ENCODE results near the gene RYK. TPM values are rescaled to one million over a fixed set of nuclear protein-coding genes. Genes with fewer than 3 reads are reported as not detected.

Gene RYK
- total RNA-seq, 2 donors from 2014 or later, result 33.7 to 38.5 TPM

DNA sequence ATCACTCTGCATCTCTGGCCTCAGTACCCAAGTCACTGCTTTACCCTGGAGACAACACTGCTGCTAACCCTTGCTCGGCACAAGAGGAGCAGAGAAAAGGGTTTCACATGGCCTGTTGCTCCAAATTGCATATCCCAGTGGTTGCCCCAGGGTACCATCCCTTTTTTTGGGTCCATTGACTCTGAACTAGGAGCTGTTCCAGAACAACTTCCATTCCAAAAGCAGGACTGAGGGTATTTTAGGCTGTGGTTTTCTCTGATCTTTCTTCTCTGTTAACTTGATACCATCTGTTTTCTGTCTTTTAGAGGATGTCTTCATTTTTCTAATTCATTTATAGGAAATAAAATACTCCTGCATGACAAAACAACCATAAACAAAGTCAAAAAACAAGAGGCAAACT lies 17.3 kb upstream of the RYK start:
- ATAC-seq (no peak), DNase-seq (no peak)
- intact Hi-C loops (cut with DNase I, micrococcal nuclease), result no loop called here

DNA sequence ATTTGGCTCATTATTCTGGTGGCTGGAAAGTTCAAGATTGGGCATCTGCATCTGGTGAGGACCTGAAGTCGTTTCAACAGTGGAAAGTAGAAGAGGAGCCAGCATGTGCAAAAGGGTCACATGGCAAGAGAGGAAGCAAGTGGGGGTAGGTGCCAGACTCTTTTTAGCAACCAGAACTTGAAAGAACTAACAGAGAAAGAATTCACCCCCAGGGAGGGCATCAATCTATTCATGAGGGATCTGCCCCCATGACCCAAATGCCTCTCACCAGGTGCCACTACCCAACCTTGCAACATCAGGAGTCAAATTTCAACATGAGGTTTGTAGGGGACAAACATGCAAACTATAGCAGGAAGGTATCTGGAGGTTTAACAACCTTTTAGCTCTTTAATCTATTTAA lies 10.3 kb upstream of the RYK start:
- no peak for DNase-seq
- intact Hi-C loops (cut with DNase I, micrococcal nuclease), result no loop called here
- no peak for ATAC-seq

DNA sequence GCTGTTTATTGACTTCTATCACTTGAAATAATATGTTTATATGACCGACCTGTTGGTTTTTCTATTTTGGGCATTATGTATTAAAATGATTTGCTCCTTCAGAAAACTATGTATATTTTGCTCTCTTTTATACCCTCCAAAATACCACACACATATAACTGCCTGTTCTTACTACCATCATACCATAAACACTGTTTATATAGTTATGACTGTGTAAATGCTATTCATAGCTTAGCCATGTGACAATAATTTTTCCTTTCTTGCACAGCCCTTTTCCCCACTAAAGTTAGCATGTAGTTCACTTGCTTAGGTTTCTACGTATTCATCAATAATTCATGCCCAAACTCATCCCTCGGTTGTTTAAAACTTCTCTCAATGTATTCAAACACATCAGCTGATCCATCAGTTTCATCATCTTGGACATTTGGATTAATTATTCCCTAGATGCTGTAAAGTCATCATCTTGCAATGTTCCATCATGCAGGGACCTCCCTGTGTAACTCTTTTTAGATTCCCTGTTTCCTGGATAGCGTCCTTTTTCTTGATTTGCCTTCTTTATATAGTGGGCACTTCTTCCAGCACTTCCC lies 8.2 kb upstream of the RYK start:
- intact Hi-C loops (cut with DNase I, micrococcal nuclease), result no loop called here
- ATAC-seq (peak; percentile 85), DNase-seq (no peak)

DNA sequence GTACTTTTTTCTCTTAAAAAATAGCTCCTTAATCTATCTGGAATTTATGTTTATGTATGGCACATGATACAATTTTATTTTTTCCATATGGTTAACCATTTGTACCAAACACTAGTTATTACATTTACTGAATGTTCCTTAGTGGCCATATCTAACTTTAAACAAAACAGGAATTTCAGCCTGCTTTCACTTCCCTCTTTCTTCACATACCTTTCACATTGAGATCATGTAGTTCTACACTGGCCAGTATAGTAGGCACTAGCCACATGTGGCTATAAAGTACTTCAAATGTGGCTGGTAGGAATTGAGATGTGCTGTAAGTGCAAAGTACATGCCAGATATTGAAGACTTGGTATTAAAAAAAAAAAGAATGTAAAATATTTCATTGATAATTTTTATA lies 4.7 kb upstream of the RYK start:
- no peak for DNase-seq
- no peak for ATAC-seq
- intact Hi-C loops (cut with DNase I, micrococcal nuclease), result no loop called here

DNA sequence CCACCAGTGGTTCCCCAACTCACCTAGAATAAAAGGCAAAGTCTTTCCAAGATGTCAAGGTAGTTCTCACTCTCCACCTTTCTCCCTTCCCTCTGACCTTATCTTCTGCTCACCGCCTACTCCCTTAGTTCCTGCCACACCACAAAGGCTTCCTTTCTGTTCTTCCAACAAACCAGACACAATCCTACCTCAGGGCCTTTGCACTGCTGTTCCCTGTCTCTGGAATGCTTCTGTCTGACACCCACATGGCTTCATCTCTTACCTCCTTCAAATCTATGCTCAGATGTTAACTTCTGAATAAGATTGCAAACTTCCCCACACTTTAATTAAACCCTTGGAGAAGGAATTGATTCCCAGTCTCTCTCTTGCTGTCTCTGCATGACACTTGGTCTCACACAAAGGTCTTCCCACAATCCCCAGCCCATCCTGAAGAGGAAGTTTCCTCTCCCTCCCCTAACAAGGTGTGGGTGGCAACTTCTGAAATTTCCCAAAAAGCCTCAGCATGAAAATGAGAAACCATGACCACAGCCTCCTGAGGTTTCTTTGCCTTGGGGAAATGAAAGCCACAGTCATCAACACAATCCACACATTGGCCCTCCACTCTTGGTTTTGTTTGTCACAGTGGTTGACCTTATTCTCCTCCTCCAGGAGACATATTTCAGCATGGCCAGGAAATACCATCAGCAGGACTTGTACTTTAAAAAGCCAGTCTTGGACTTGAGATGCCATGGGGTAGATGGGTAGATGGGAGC lies 3.0 kb upstream of the RYK start:
- DNase-seq, result no peak
- no peak for ATAC-seq
- intact Hi-C loops (cut with DNase I, micrococcal nuclease), result no loop called here

DNA sequence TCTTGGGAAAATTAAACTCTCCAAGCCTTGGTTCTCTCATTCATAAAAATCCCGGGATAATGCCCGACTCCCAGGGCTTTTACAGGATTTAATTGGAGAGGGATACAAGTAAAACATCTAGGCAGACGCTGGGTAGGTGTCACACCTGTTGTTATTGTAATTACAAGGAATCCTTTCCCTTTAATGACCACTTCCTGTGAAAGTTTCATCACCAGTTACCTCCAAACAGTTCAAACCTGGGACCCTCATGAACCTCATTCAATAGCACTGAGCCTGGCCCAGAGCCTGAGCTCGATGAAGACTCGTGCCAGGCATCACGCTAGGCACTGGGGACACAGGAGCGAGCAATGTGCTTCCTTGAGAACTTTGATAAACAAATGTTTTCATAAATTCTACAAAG lies 2.1 kb upstream of the RYK start:
- DNase-seq (no peak), ATAC-seq (no peak)
- intact Hi-C loops (cut with DNase I, micrococcal nuclease), result no loop called here

DNA sequence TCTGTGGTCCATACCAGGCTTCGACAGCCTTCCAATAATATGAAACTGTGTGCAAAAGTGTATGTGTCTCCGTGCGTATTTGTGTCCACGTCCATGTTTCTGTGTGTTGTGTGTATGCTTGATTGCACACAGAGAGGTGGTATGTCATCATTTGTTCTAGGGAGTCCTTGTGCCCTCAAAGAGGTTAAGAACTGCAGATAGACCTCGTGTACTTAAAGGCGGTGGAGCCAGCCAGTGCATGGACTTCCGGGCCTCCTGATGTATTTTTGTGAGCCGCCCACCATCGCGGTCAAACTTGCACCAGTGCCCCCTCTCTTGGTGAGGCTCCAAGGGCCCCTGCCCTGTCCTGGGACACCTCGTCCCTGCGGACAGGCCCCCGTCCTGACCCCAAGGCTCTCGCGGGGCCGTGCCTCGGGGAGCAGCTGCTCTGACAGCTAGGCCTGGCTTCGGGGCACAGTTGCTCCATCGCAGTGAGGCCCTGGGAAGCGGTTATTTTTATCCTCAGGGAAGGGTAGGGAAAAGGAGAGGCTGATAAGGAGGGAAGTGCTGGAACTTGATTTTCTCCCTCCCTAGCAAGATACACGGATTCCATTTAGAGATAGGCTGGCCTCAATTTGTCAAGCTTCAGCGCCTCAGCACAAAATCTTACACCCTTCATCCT lies 1.2 kb upstream of the RYK start:
- no peak for ATAC-seq
- intact Hi-C loops (cut with DNase I, micrococcal nuclease), result no loop called here
- peak in 1 of 2 donors; percentile 11 for DNase-seq

DNA sequence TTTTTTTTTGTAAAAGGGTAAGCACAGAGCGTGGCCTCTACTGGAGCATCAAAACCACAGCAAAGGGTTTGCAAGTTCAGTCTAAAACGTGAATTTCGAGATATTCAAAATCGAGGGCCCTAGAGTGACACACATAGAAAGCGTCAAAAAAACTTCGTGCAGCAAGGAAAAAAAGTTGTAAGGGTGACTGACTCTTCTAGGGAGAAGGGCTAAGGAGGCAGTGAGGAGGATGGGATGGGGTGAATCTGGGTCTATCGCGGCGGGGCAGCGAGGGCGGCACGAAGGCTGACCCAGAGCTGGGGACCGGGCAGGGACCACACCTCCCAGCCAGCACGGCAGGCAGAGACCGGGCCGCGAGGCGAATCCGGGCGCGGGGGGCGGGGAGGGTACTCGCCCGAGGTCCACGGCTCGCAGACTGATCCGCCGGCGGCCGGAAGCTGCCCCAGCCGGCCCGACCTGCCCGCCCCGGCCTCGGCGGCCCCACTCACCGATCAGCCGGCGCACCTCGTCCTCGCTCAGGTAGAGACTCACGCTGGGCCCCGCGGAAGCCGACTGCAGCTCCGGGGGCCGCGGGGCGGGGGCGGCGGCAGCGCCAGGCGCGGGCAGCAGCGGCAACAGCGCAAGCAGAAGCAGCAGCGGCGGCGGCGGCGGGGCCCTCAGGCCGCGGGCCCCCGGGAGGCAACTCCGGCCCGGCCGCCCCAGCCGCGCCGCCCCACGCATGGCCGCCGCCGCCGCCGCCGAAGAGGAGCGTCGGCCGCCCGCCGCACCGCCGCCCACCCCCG lies 533 bp downstream of the RYK start:
- ATAC-seq (peak; percentile 78), DNase-seq (peak; percentile 60 to 77)
- intact Hi-C loops (cut with DNase I, micrococcal nuclease), result no loop called here

DNA sequence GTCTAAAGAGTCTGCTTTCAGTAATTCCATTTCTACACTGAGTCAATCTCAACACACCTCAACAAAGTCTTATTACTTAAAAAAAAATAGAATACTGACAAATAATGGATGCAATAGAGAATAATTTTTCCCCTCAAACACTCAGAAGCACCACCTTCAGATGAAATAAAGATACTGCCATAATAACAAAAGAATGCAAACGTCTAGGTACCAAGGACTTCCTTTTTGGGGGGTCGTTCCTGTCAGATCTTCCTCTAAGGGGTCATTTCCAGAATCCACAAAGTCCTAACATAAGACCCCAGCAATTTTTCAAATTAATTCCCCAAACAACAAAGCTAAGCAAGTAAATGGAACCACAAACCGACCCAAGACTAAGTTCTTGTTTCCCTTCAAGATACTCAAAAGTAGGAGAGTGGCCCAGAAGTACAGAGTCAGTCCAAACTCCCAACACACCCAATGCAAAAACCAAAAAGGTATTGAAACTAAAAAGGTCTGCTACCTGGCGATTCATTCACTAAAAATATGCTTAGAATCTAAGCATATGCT lies 1.3 kb downstream of the RYK start:
- intact Hi-C loops (cut with DNase I, micrococcal nuclease), result no loop called here
- ATAC-seq (no peak), DNase-seq (no peak)

DNA sequence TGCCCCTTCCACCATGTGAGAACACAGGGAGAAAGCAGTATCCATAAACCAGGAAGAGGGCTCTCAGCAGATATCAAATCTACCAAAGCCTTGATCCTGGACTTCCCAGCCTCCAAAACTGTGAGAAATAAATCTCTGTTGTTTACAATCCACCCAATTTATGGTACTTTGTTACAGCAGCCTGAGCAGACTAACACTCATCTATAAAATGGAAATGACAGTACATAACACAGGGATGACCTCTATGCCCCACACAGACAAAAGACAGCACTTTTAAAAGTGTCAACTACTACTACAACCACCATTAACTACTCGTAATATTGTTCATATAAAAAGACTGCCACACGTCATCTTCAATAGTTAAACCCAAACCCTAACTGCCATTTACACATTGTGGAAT lies 5.7 kb downstream of the RYK start:
- intact Hi-C loops (cut with DNase I, micrococcal nuclease), result no loop called here
- ATAC-seq (peak; percentile 63), DNase-seq (no peak)

DNA sequence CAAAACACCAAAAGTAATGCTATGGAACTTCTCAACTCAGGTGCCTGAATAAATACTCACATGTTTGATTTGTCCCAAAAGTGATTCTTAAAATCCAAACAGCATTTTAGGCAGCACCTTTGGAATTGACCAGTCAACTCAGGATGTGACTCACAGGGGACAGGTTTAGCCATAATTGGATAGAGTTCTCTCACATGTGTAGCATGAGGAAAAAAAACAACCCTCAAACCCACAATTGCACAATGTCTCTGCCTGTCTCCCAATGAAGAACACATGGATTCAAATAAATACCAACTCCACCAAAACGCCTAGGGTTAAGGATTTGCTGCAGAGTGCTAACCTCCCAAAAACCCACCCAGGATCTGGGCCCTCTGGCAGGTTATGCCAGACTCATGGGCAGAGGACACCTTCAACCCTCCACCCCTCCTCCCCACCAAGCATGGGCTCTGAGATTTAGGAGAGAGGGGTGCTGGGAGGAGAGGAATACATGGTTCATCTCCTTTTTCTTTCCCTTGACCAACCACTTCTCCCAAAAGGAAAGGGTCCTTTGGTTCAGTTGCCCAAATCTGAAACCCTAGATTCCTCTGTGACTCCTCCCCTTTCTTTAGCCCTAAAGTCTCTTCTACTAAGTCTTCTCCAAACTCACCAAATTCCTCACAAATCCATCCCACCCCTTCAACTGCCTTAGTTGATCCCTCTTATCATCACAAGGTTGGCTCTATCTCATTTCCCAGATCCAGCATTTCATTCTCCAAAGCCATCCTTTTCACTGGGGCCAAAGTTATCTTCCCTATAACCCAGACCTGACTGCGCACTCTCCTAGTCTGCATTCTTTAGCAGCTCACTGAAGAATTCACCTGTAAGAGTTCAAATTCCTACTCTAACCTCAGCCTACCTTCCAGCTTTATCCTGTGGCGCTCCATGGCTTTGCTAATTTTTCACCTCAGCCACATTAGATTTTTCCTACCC lies 7.7 kb downstream of the RYK start:
- intact Hi-C loops (cut with DNase I, micrococcal nuclease), result no loop called here
- DNase-seq (no peak), ATAC-seq (no peak)

DNA sequence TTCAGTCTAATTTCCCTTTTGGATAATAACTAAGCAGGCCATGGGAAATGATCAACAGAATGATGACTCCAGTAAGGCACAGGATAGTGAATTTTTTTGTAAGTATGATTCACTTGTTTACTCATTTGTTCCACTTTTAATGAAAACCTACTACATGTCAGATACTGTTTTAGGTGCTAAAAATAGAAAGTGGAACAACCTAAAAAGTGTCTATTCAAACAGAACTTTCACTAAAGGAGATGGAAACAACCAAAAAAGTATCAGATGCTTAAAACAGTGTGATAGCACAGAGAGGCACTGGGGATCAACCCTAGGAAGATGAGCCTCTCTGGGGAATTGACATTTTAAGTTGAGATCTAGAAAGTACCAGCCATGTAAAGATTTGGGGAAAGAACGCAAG lies 11.1 kb downstream of the RYK start:
- no peak for ATAC-seq
- intact Hi-C loops (cut with DNase I, micrococcal nuclease), result no loop called here
- no peak for DNase-seq

DNA sequence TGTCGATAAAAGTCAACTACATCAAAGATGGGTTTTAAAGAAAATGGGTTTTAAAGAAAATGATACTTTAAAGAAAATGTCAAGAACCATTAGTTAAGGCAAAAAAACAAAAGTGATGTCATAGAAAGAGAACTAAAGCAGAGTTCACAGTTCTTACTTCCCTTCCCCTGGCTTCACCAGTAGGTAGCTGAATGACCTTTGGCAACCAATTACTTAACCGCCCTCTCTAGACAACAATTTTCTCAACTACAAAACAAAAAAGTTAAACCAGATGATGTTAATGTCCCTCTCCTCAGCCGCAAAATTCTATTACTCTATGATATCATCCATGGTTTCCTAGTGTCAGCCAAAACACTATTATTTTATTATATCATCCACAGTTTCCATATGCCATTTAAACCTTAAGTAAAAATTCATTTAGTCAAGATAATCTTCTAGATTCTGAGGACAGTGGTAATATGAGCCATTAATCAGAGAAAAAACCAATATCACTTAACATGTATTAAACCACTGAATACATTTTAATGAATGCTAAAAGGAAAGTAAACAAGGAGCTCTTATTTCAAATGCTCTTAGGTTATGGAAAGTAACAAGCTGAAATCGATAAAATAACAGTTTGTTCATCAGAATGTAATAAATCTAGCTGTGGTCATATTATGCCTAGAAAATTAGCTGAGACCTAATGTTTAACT lies 13.1 kb downstream of the RYK start:
- DNase-seq, result no peak
- ATAC-seq, result peak; percentile 71
- intact Hi-C loops (cut with DNase I, micrococcal nuclease), result no loop called here

DNA sequence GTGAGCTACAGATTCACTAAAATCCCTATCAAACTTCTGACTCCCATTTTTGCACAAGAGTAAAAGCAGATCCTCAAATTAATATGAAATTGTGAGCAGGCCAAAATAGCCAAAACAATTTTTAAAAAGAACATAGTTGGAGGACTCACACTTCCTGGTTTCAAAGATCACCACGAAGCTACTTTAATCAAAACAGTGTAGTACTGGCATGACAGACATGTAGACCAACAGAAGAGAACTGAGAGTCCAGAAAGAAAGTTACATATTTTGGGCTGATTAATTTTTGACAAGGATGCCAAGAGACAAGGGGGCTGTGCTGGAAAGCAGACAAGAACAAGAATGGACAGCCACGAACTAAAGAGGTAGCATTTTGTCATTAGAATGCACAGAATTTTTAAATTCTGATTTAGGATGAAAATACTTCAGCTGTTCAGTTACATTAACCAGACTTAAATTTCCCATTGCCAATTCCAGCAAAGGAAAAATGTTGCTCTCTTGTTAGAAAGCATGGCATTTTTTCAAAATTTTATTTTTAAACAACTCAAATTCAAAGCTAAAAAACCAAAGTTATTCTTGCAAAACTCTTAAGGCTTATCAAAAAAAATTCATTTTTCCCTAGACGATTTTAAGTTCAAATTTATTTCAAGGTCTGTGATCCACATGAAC lies 14.0 kb downstream of the RYK start:
- peak; percentile 72 for ATAC-seq
- intact Hi-C loops (cut with DNase I, micrococcal nuclease), result no loop called here
- DNase-seq, result no peak

DNA sequence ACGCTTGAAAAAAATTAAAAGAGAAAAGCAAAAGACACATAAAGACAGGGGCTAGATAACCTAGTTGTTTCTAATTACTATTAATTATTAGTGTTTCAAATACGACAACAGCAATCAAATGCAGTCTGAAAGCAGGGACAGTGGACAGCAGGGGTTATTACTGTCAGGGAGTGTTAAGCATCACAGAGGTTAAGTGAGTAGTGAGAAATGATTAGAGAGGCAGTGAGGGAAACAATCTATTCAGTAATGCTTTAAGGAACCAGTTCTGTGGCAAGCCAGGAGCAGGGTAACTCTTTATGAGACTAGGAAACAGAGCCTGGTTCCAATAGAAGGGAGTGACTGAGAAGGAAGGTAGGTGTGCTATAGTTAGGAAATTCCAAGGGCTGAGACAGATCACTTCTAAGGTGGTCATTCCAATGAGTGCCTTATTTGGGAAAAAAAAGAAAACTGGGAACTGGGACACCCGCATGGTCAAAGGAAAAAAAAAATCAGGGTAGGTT lies 15.0 kb downstream of the RYK start:
- intact Hi-C loops (cut with DNase I, micrococcal nuclease), result no loop called here
- peak; percentile 75 for ATAC-seq

DNA sequence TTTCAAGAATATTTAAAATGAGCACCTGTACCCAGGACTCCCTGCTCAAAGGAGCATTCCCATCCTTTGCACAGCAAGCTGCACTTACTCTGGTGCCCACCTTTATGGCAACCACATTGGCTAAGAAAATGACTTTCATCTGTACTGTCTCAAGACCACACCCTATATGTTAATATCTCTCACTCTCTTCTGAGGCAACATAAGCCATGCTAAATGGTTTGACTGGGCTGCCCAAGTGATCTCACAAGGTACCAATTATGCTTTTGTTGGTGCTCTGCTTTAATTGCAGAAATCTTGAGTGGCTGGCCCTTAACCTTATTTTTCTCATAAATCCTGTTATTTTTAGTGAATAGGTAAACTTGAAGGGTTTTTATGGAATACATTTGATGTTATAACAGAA lies 17.7 kb downstream of the RYK start:
- ATAC-seq, result no peak
- intact Hi-C loops (cut with DNase I, micrococcal nuclease), result no loop called here
- DNase-seq, result no peak

More for the DNA sequence above, 15.0 kb downstream of the RYK start:
- no peak for DNase-seq

DNA sequence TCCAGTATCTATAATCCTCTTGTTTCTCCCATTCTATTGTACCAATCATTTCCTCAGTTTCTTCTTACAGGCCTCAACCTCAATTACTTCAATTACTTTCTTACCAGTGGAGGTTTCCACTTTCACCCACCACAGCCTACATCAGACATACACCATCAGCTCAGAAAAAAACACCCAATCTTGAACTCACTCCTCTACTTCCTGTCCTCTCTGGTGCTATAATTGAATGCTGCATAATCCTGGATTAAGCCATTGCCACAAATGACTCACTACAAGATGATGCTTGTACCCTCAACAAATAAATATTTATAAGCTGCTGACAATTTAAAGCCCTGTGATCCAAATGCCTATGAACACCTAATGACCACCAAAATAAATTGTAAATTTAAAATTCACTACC lies 18.5 kb downstream of the RYK start:
- intact Hi-C loops (cut with DNase I, micrococcal nuclease), result no loop called here
- DNase-seq, result no peak
- ATAC-seq, result no peak
